ENCODE data around the gene AKT3.
A peak's percentile ranks its signal among the peaks of the same experiment; 100 is the strongest.
"Not testable (repeated sequence)": the region's sequence is repeated elsewhere in the genome, so short reads cannot be mapped to it uniquely, and the experiment has no call there.

The AKT3 gene

DNA sequence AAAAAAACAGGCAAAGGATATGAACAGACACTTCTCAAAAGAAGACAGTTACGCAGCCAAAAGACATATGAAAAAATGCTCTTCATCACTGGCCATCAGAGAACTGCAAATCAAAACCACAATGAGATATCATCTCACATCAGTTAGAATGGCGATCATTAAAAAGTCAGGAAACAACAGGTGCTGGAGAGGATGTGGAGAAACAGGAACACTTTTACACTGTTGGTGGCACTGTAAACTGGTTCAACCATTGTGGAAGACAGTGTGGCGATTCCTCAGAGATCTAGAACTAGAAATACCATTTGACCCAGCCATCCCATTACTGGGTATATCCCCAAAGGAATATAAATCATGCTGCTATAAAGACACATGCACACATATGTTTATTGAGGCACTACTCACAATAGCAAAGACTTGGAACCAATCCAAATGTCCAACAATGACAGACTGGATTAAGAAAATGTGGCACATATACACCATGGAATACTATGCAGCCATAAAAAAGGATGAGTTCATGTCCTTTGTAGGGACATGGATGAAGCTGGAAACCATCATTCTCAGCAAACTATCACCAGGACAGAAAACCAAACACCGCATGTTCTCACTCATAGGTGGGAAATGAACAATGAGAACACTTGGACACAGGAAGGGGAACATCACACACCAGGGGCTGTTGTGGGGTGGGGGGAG is 77.5 kb downstream of the AKT3 start:
- not testable (repeated sequence) for DNase-seq

- no peak for DNase-seq
These were observed 79.2 kb downstream of the AKT3 start for GRCh38 chr1:243770860-243771259.

GRCh38 chr1:243765676-243766075 is 84.4 kb downstream of the AKT3 start:
- no peak for DNase-seq

DNA sequence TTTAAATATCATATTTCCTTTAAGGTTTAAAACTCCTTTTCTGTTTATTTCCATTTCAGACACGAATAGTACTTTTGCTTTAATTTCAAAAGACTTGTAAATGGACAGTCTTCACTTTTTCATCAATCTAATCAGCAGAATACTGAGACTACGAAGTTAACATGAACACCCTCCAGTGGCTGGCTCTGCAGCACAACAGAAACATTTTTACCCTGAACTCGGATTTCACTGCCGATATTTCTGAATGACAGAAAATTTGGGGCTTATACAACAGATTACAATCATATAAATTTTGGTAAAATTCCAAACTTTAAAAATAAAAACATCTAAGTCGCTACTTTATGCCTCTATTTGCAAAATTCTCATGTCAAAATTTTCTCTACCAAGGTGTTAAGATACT is 86.2 kb downstream of the AKT3 start:
- no peak for DNase-seq

DNA sequence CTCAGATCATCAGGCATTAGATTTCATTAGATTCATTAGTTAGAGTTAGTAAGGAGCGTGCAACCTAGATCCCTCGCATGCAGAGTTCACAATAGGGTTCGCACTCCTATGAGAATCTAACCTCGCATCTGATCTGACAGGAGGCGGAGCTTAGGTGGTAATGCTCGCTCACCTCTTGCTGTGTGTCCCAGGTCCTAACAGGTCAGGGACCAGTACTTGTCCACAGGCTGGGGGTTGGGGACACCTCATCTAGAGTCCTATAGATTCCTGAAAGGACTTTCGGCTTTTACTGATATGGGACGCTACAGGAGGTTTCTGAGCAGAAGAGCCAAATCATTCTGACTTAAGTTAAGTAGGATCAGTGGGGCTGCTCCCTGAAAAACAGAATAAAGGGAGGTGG is 91.4 kb downstream of the AKT3 start:
- no peak for DNase-seq

- no peak for DNase-seq
These were observed 93.5 kb downstream of the AKT3 start for GRCh38 chr1:243756529-243756928.

DNA sequence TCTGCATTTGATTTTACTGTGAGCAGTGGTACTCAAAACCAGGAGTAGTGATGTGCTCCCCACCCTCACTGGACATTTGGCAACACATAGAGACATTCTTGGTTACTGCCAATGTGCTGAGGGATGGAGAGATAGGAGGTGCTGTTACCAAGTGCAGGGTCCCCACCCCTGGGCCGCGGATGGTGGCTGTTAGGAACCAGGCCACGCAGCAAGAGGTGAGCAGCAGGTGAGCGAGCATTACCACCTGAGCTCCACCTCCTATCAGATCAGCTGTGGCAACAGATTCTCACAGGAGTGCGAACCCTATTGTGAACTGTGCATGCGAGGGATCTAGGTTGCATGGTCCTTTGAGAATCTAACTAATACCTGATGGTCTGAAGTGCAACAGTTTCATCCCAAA is 95.7 kb downstream of the AKT3 start:
- DNase-seq, result no peak

- no peak for DNase-seq
These were observed 98.5 kb downstream of the AKT3 start for GRCh38 chr1:243751506-243751905.

DNA sequence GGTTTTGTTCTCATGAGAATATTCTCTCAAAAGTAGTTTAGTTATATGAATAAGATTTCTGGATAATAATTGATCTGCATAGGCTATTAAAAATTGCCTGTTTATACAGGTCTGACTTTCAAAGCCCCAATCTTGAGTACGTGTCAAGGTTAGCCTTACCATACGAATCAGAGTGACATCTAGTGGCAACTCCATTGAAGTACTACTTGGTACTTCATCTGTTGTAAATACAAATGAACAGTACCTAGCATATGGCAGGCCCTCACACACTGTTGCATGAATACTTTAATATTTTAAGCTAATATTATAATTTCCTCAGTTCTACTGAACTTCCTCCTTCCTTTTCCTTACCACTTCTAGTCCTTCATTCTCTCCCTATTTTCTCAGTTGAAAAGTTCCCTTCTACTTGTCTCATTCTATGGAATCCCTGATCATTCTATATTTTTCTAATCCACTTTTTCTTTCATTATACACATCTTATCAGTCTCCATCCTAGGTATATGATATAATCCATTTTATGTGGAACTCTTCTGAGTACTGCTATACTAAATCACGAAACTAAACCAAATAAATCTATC is 101.2 kb downstream of the AKT3 start:
- peak; percentile 88 for DNase-seq

- DNase-seq, result no peak
These were observed 101.8 kb downstream of the AKT3 start for GRCh38 chr1:243748227-243748626.

DNA sequence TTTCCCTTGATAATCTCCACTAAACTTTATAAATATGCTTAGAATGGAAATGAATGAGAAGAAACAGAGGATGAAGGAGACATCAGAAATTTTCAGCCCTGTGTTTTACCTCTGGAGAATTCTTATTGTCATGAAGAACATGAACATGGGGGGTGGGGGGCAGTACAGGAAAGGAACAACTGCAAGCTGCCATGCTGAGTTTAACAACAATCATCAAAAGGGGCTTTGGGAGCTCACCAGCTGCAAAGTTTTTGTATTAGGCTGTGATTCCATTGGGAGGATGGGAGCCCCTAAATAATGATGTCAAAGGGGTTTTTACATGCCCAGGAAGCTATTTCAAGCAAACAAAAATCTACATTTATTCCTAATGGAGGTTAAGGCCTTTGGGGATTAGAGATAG is 103.3 kb downstream of the AKT3 start:
- no peak for DNase-seq

- no peak for DNase-seq
These were observed 104.7 kb downstream of the AKT3 start for GRCh38 chr1:243745356-243745755.

- DNase-seq, result no peak
These were observed 107.2 kb downstream of the AKT3 start for GRCh38 chr1:243742819-243743218.

DNA sequence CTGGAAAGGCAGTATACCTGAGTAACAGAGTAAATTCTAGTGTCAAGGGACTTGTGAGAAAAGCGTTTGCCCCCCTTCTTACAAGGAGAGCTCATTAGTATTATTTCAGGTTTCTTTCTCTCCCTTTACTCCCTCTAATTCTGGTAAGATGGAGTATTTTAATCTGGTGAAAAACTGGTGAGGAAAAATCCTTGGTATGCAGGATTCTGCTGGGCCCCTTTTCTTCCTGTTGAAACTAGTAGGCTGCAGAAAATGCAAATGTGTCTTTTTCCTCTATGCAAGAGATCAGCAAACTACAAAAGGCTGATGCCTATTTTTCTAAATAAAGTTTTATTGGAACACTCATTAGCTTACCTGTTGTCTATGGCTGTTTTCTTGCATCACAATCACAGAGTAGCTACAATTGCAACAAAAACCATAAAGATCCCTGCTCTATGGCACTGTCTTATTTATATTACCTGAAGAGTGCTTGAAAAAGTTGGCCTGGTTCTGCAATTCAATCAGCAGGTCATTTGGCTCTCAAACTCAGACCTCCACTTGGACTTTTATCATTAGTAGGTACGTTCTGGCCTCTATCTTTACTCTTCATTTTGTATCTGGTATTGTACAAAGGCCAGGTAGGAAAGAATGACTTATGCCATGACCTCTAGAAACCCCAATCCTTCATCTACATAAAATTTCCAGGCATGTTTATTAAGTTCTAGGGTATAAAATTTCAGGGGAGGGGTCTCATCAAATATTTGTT is 109.6 kb downstream of the AKT3 start:
- no peak for DNase-seq

- DNase-seq, result no peak
These were observed 110.6 kb downstream of the AKT3 start for GRCh38 chr1:243739335-243740003.

DNA sequence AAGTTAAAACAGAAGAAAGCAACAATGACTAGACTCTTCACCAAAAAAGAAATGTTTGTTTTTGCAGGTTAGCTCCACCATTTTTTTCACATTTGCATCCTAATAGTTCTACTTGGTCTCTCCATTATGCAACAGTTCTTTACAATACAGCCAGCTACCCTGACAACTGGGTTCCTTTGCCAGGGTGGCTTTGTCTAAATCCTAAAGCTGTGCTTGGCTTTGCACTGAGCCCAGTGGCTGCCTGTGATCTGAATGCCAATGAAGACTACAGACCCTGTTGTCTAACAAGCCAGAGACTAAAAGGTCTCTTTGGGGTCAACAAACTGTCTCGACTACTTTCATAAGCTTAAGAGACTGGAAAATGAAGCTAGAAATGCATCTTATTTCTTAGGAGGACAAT is 112.0 kb downstream of the AKT3 start:
- DNase-seq, result no peak

DNA sequence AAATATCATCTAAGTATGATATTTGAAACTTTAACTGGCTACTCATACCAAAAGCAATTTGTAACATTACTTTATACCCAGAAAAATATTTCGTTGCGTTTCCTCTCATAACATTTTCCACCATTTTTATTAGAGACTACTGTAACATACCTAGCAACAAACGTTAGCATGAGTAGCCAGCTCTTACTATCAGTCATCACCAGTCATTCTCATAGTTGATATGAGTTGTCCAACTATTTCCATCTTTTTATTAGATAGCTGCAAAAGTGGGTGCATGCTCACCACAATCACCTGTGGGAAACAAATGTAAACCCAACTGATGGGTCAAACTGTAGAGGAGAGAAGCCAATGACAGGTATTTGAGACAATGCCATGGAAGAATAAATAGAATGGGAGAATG is 114.6 kb downstream of the AKT3 start:
- DNase-seq, result no peak

DNA sequence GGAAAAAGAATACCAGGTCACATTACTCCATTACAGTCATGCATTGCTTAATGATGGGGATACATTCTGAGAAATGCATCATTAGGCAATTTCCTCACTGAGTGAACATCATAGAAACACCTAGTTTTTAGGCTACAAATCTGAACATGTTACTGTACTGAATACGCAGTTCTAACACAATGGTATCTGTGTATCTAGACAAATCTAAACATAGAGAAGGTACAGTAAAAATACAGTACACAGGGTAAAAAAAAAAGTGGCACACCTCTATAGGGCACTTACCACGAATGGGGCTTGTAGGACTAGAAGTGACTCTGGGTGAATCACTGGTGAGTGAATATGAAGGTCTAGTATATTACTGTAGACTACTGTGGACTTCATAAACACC is 115.7 kb downstream of the AKT3 start:
- no peak for DNase-seq

- no peak for DNase-seq
These were observed 116.3 kb downstream of the AKT3 start for GRCh38 chr1:243733670-243734307.

DNA sequence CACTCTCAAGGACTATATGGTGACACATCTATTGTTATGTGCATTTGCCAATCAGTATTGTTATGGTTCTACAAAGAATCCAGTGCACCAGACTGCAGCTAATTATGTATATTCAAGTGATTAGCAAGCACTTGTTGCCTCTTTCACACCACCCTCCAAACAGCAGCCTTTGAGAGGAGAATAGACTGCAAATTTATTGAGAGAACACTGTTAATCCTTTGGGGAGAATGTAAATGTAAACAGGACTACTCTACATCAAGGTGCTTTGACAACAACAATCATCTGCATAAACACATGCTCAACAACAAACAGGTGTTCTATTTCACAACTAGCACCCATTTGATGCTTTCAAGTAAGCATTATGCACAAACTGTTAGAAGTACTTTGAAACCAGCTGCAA is 117.4 kb downstream of the AKT3 start:
- peak; percentile 87 for DNase-seq

DNA sequence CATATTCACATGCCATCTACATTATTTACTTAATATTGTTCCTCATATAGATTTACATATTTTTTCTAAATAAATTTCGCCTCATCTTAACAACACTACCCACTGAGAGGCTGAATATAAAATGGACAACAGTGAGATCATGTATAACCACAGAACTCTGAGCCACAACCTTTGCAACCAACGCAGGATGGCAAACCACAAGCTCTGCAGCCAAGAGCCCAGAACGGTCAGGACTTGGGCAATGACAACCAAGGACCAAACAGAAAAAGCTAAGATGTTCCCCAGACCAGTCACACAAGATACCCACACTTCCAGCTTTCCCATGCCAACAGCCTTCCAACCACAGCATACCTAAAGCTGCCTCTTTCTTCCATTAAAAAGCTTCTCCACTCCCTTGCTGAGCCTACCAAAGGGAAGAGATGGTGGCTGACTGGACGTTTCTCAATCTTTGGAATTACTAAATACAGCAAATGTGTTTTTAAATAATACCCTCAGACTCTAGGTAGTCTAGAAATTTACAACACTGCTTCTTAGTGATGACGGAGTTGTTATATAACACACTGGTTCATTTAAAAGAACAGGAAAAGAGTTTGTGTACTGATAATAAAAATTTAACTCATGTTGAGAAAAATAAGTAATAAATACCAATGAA is 117.9 kb downstream of the AKT3 start:
- DNase-seq, result no peak

- DNase-seq, result peak; percentile 84
These were observed 118.6 kb downstream of the AKT3 start for GRCh38 chr1:243731301-243731891.

Data from DMS153 (cell line).